Naive thymus-derived CD4-positive, alpha-beta T cell (primary cell): Measurements from ENCODE around the gene ROBO3. TPM values are rescaled to one million over a fixed set of nuclear protein-coding genes. Genes with fewer than 3 reads are reported as not detected.

Experiments used
- ATAC-seq: fragments of 150-1000 bp; cut with Tn5 transposase; 2 replicates; pipeline ENCODE4 v1.10.0; 2021; ENCODE audit warnings: mild to moderate bottlenecking, moderate library complexity
- CTCF ChIA-PET: fragments of 350-600 bp; sonication (Branson Sonifier 250); formaldehyde crosslinking; loops from one replicate; lab custom pipeline; 2021; ENCODE audit warnings: antibody characterized with exemption; lab: Charles Lee
- POLR2A ChIA-PET: fragments of 350-600 bp; sonication (Branson Sonifier 250); formaldehyde crosslinking; loops from one replicate; lab custom pipeline; 2021; ENCODE audit warnings: antibody characterized with exemption, inconsistent platforms; lab: Charles Lee
- DNase-seq, 9 donors: peaks; one replicate each; pipeline versions ENCODE4 v3.0.0 to v3.0.0-alpha.2; 2020 to 2022; ENCODE audit warnings: mixed read lengths in 1 of 9
- H3K27ac ChIP-seq: one replicate; pipeline ENCODE4 v1.7.0; 2013; ENCODE audit warnings: mild to moderate bottlenecking, low read depth, low read length, moderate library complexity
- H3K27me3 ChIP-seq, 2 donors: one replicate each; pipeline ENCODE4 v1.7.0; 2013; ENCODE audit warnings: low read length in 2 of 2, mild to moderate bottlenecking in 2 of 2, moderate library complexity in 2 of 2; ENCODE audit not compliant: control insufficient read depth in 2 of 2, insufficient read depth in 2 of 2
- H3K36me3 ChIP-seq, 3 experiments: 1 replicate in 2 of 3; 2 replicates in 1 of 3; pipeline ENCODE4 v1.7.0; 2013; ENCODE audit warnings: low read length in 3 of 3, mild to moderate bottlenecking in 3 of 3, moderate library complexity in 1 of 3; ENCODE audit not compliant: insufficient read depth in 3 of 3, control insufficient read depth in 2 of 3
- H3K4me1 ChIP-seq, 2 donors: one replicate each; pipeline ENCODE4 v1.7.0; 2013; ENCODE audit warnings: low read length in 2 of 2, mild to moderate bottlenecking in 2 of 2, moderate library complexity in 1 of 2; ENCODE audit not compliant: control insufficient read depth in 2 of 2, insufficient read depth in 2 of 2
- H3K4me3 ChIP-seq: 2 replicates; pipeline ENCODE4 v1.7.0; 2013; ENCODE audit warnings: mild to moderate bottlenecking, low read length
- H3K9me3 ChIP-seq, 3 experiments: 1 replicate in 2 of 3; 2 replicates in 1 of 3; pipeline ENCODE4 v1.7.0; 2013; ENCODE audit warnings: low read length in 3 of 3; ENCODE audit not compliant: control insufficient read depth in 2 of 3
- H3K27ac Mint-ChIP-seq, 9 donors: one replicate each; pipeline ENCODE4 v1.8.0; 2020 to 2022; ENCODE audit warnings: mixed read lengths in 9 of 9, mild to moderate bottlenecking in 8 of 9, moderate library complexity in 5 of 9, inconsistent platforms in 2 of 9
- H3K27me3 Mint-ChIP-seq, 5 donors: one replicate each; pipeline ENCODE4 v1.8.0; 2021 to 2022; ENCODE audit warnings: mixed read lengths in 5 of 5, mild to moderate bottlenecking in 1 of 5
- H3K36me3 Mint-ChIP-seq, 5 donors: one replicate each; pipeline ENCODE4 v1.8.0; 2020 to 2022; ENCODE audit warnings: mixed read lengths in 5 of 5, mild to moderate bottlenecking in 3 of 5, inconsistent platforms in 1 of 5
- H3K4me1 Mint-ChIP-seq, 7 donors: one replicate each; pipeline ENCODE4 v1.8.0; 2020 to 2022; ENCODE audit warnings: mixed read lengths in 7 of 7, mild to moderate bottlenecking in 3 of 7, inconsistent platforms in 1 of 7
- H3K4me3 Mint-ChIP-seq, 10 donors: one replicate each; pipeline ENCODE4 v1.8.0; 2020 to 2022; ENCODE audit warnings: mild to moderate bottlenecking in 10 of 10, mixed read lengths in 10 of 10, moderate library complexity in 6 of 10, inconsistent platforms in 2 of 10
- H3K9me3 Mint-ChIP-seq, 11 donors: one replicate each; pipeline ENCODE4 v1.8.0; 2020 to 2022; ENCODE audit warnings: mixed read lengths in 11 of 11, mild to moderate bottlenecking in 4 of 11, inconsistent platforms in 1 of 11, moderate library complexity in 1 of 11
- intact Hi-C, 2 donors: fragments of 100-400 bp; cut with micrococcal nuclease; formaldehyde crosslinking; loops; one replicate each; pipeline ENCODE4 v1.15.1; 2023
- polyA plus RNA-seq, 2 donors: library from polyadenylated mRNA; unstranded; fragments of 300-500 nt; fragmentation: Illumina TruSeq; gene quantifications; one replicate each; pipeline ENCODE4 v1.2.3, GENCODE V29; 2021
- total RNA-seq, 6 experiments: library from RNA in 5 of 6; stranded (reverse) in 5 of 6; gene quantifications; 1 replicate in 5 of 6; 2 replicates in 1 of 6; pipeline ENCODE4 v1.2.3 and lab custom pipeline; 2021 to 2026

ROBO3 gene
- total and polyA plus RNA-seq, 7 experiments from 2014 or later = 3.6 to 51.3 (median 26.9) TPM

GRCh38 chr11:124865902-124866851 lies 945 bp downstream of the ROBO3 start:
- Histone ChIP-seq H3K27me3 (peaks cover 20 to 70% of the 10 kb centered on the region in 2 donors), H3K27ac (no peak overlapping the region), H3K9me3 (no peaks in the 10 kb centered on the region), H3K4me1 (peaks cover 5 to 29% of the 10 kb centered on the region in 2 donors), H3K36me3 (no peaks in the 10 kb centered on the region), H3K4me3 (no peak overlapping the region)
- Mint-ChIP-seq H3K27me3 (peaks cover 80 to 97% (median 90%) of the 10 kb centered on the region in 5 donors), H3K4me3 (peak overlapping the region in 8 of 10 donors; percentile 5 to 68 (median 46)), H3K9me3 (peaks cover 0 to 5% (median 0%) of the 10 kb centered on the region in 11 donors), H3K4me1 (peaks cover 7 to 67% (median 43%) of the 10 kb centered on the region in 7 donors), H3K27ac (peak overlapping the region in 1 of 9 donors; percentile 54), H3K36me3 (peaks cover 0 to 8% (median 0%) of the 10 kb centered on the region in 5 donors)
- ChIA-PET POLR2A (interaction anchor here (0.6 to 1.5 kb wide), 3 partner anchors 10 to 120 kb away, joined by 3 to 5 read pairs (median 3); no protein-coding TSS in a partner anchor), CTCF (interaction anchor here (0.9 to 2.4 kb wide), 7 partner anchors 10 to 220 kb away, joined by 3 to 8 read pairs (median 3); no protein-coding TSS in a partner anchor)
- DNase-seq (peak in 8 of 9 donors; percentile 27 to 61 (median 46)), ATAC-seq (peak; percentile 72)
- intact Hi-C loops = loop anchor here (1.0 to 5.0 kb wide), 7 partner anchors 10 to 296 kb away; partner anchors contain the start of genes ESAM (in 1 of the 2), MSANTD2 (in 1 of the 2) and PKNOX2 (in 1 of the 2)

GRCh38 chr11:124867700-124868099 lies 2.5 kb downstream of the ROBO3 start:
- H3K36me3 ChIP-seq = no peaks in the 10 kb centered on the region
- no peak overlapping the region for H3K27ac ChIP-seq
- DNase-seq (no peak), ATAC-seq (no peak)
- H3K27me3 Mint-ChIP-seq = peaks cover 75 to 96% (median 89%) of the 10 kb centered on the region in 5 donors
- peaks cover 5 to 29% of the 10 kb centered on the region in 2 donors for H3K4me1 ChIP-seq
- no peak overlapping the region for H3K4me3 ChIP-seq
- intact Hi-C loops = loop anchor here (1.0 to 5.0 kb wide), 7 partner anchors 9 to 295 kb away; partner anchors contain the start of genes ESAM (in 1 of the 2), MSANTD2 (in 1 of the 2) and PKNOX2 (in 1 of the 2)
- POLR2A ChIA-PET = interaction anchor here (1.3 kb wide), 1 partner anchor 121 kb away, joined by 3 read pairs; no protein-coding TSS in a partner anchor
- peaks cover 7 to 66% (median 41%) of the 10 kb centered on the region in 7 donors for H3K4me1 Mint-ChIP-seq
- H3K9me3 ChIP-seq = no peaks in the 10 kb centered on the region
- H3K27me3 ChIP-seq = peaks cover 20 to 69% of the 10 kb centered on the region in 2 donors
- H3K4me3 Mint-ChIP-seq = peak overlapping the region in 4 of 10 donors; percentile 4 to 72 (median 54)
- H3K9me3 Mint-ChIP-seq = peaks cover 0 to 5% (median 0%) of the 10 kb centered on the region in 11 donors
- CTCF ChIA-PET = no interaction called here
- peaks cover 0 to 4% (median 0%) of the 10 kb centered on the region in 5 donors for H3K36me3 Mint-ChIP-seq
- no peak overlapping the region for H3K27ac Mint-ChIP-seq

- Mint-ChIP-seq H3K27me3 (peaks cover 75 to 96% (median 89%) of the 10 kb centered on the region in 5 donors), H3K4me1 (peaks cover 7 to 57% (median 32%) of the 10 kb centered on the region in 7 donors), H3K36me3 (peaks cover 0 to 4% (median 0%) of the 10 kb centered on the region in 5 donors), H3K4me3 (peak overlapping the region; percentile 35 to 74 (median 57)), H3K9me3 (peaks cover 0 to 5% (median 0%) of the 10 kb centered on the region in 11 donors), H3K27ac (no peak overlapping the region)
- Histone ChIP-seq H3K27ac (no peak overlapping the region), H3K27me3 (peaks cover 20 to 60% of the 10 kb centered on the region in 2 donors), H3K36me3 (no peaks in the 10 kb centered on the region), H3K4me3 (no peak overlapping the region), H3K9me3 (no peaks in the 10 kb centered on the region), H3K4me1 (peaks cover 5 to 26% of the 10 kb centered on the region in 2 donors)
- ATAC-seq (no peak), DNase-seq (no peak)
- ChIA-PET CTCF (no interaction called here), POLR2A (no interaction called here)
- intact Hi-C loops = loop anchor here in 1 of 2 donors (5.0 kb wide), 1 partner anchor 294 kb away; the partner anchor contains the start of gene PKNOX2
Measured at GRCh38 chr11:124868331-124869274, 3.4 kb downstream of the ROBO3 start.

- peaks cover 0 to 4% (median 0%) of the 10 kb centered on the region in 5 donors for H3K36me3 Mint-ChIP-seq
- H3K9me3 Mint-ChIP-seq = peaks cover 0 to 5% (median 0%) of the 10 kb centered on the region in 11 donors
- no peak for DNase-seq
- Histone ChIP-seq H3K9me3 (no peaks in the 10 kb centered on the region), H3K27me3 (peaks cover 20 to 53% of the 10 kb centered on the region in 2 donors), H3K4me3 (no peak overlapping the region), H3K27ac (no peak overlapping the region), H3K4me1 (peaks cover 5 to 25% of the 10 kb centered on the region in 2 donors), H3K36me3 (no peaks in the 10 kb centered on the region)
- CTCF ChIA-PET = no interaction called here
- POLR2A ChIA-PET = no interaction called here
- peak overlapping the region; percentile 27 to 74 (median 56) for H3K4me3 Mint-ChIP-seq
- no peak overlapping the region for H3K27ac Mint-ChIP-seq
- ATAC-seq = no peak
- peaks cover 7 to 51% (median 31%) of the 10 kb centered on the region in 7 donors for H3K4me1 Mint-ChIP-seq
- intact Hi-C loops = loop anchor here in 1 of 2 donors (5.0 kb wide), 1 partner anchor 293 kb away; the partner anchor contains the start of gene PKNOX2
- peaks cover 68 to 95% (median 87%) of the 10 kb centered on the region in 5 donors for H3K27me3 Mint-ChIP-seq
Measured at GRCh38 chr11:124869331-124869730, 4.1 kb downstream of the ROBO3 start.

GRCh38 chr11:124869856-124870387 lies 4.7 kb downstream of the ROBO3 start:
- H3K4me1 ChIP-seq = peaks cover 5 to 25% of the 10 kb centered on the region in 2 donors
- H3K36me3 ChIP-seq = no peaks in the 10 kb centered on the region
- ChIA-PET POLR2A (no interaction called here), CTCF (interaction anchor here (0.7 kb wide), 1 partner anchor 13 kb away, joined by 3 read pairs; no protein-coding TSS in a partner anchor)
- peaks cover 62 to 95% (median 82%) of the 10 kb centered on the region in 5 donors for H3K27me3 Mint-ChIP-seq
- peaks cover 0 to 4% (median 0%) of the 10 kb centered on the region in 5 donors for H3K36me3 Mint-ChIP-seq
- peaks cover 20 to 47% of the 10 kb centered on the region in 2 donors for H3K27me3 ChIP-seq
- intact Hi-C loops = loop anchor here in 1 of 2 donors (5.0 kb wide), 1 partner anchor 292 kb away; the partner anchor contains the start of gene PKNOX2
- H3K4me3 ChIP-seq = no peak overlapping the region
- H3K9me3 ChIP-seq = no peaks in the 10 kb centered on the region
- no peak overlapping the region for H3K27ac Mint-ChIP-seq
- peak overlapping the region in 3 of 10 donors; percentile 22 to 61 (median 27) for H3K4me3 Mint-ChIP-seq
- H3K9me3 Mint-ChIP-seq = peaks cover 0 to 5% (median 0%) of the 10 kb centered on the region in 11 donors
- DNase-seq = no peak
- H3K4me1 Mint-ChIP-seq = peaks cover 7 to 47% (median 31%) of the 10 kb centered on the region in 7 donors
- no peak overlapping the region for H3K27ac ChIP-seq
- ATAC-seq = no peak
